Heart right ventricle (tissue), 16 donors: ENCODE measurements around the gene DDX1. TPM values are rescaled to one million over a fixed set of nuclear protein-coding genes. Genes with fewer than 3 reads are reported as not detected.

Experiments used
- ATAC-seq, 8 donors: fragments of 200-7000 bp; cut with Tn5 transposase; one replicate each; pipeline ENCODE4 v1.9.1; 2020; ENCODE audit warnings: mild to moderate bottlenecking in 8 of 8, moderate library complexity in 8 of 8, moderate number of reproducible peaks in 1 of 8
- DNase-seq, 2 donors: peaks; one replicate each; pipeline ENCODE4 v3.0.0-alpha.2; 2020
- H3K27ac ChIP-seq, 10 donors: fragments of 200-600 bp; sonication (generic) in 2 of 10; one replicate each; pipeline versions ENCODE4 v1.5.0 to v1.8.0; 2020 to 2022; ENCODE audit warnings: mild to moderate bottlenecking in 3 of 10
- H3K27me3 ChIP-seq, 7 donors: fragments of 200-600 bp; one replicate each; pipeline ENCODE4 v1.8.0; 2021 to 2022; ENCODE audit warnings: mild to moderate bottlenecking in 2 of 7
- H3K36me3 ChIP-seq, 9 donors: fragments of 200-600 bp; sonication (generic) in 1 of 9; one replicate each; pipeline versions ENCODE4 v1.5.0 to v1.8.0; 2020 to 2022; ENCODE audit warnings: mild to moderate bottlenecking in 2 of 9
- H3K4me1 ChIP-seq, 9 donors: fragments of 200-600 bp; sonication (generic) in 1 of 9; one replicate each; pipeline versions ENCODE4 v1.5.0 to v1.8.0; 2020 to 2022; ENCODE audit warnings: mild to moderate bottlenecking in 4 of 9
- H3K4me3 ChIP-seq, 10 donors: fragments of 200-600 bp; sonication (generic) in 2 of 10; one replicate each; pipeline versions ENCODE4 v1.5.0 to v1.8.0; 2020 to 2022; ENCODE audit warnings: mild to moderate bottlenecking in 7 of 10, moderate library complexity in 2 of 10
- H3K9me3 ChIP-seq, 11 donors: fragments of 200-600 bp in 10 of 11; sonication (generic) in 2 of 11; one replicate each; pipeline versions ENCODE4 v1.5.0 to v1.8.0; 2013 to 2022; ENCODE audit warnings: mild to moderate bottlenecking in 2 of 11, control low read depth in 1 of 11, moderate library complexity in 1 of 11
- CTCF ChIP-seq, 9 donors: fragments of 200-600 bp; sonication (generic) in 2 of 9; IDR thresholded peaks; one replicate each; pipeline versions ENCODE4 v1.5.0 to v1.8.0; 2021 to 2022; ENCODE audit warnings: antibody characterized with exemption in 9 of 9, mild to moderate bottlenecking in 5 of 9, moderate library complexity in 1 of 9
- WGBS, 2 donors: extraction: QIAGEN DNeasy Blood & Tissue Kit; methylation state at CpG; one replicate each; pipeline ENCODE4 v1.1.7; 2013; ENCODE audit warnings: inconsistent platforms in 1 of 2; 5-methylcytosine and 5-hydroxymethylcytosine counted together
- intact Hi-C, 10 donors: fragments of 100-400 bp; cut with DNase I; formaldehyde crosslinking; loops; one replicate each; pipeline versions ENCODE4 v1.11.1 to v1.14.2; 2022
- polyA plus RNA-seq, 2 donors: library from polyadenylated mRNA; stranded (reverse); fragments of 200-250 nt; gene quantifications; one replicate each; pipeline ENCODE4 v1.2.3, GENCODE V29; 2013
- total RNA-seq, 10 donors: library from RNA; stranded (reverse); fragmentation: NEBNext Ultra II Directional in 3 of 10; extraction: Animal tissue kit (Norgen Biotek cat#: 25700) in 3 of 10; gene quantifications; one replicate each; pipeline versions ENCODE4 v1.2.1 to v1.2.4, GENCODE V29; 2021 to 2023
- donor health status: Arrhythmogenic right ventricular cardiomyopathy.
- donor health status: ischemic (EF 13 %, LVEDD 7.1; RV severe dilation, severe dysfunction).
- donor health status: healthy with polysubstance abuse.
- donor health status: DM: no; HTN: yes; CAD: no.
- donor health status: DM: no; HTN: no; CAD: no.
- donor health status: ischemic (EF 25% LVEDD 6.9; RV normal size, moderate dysfunction).
- donor health status: ischemic (EF 25% LVEDD 5.7; RV mildly dilated, moderate dysfunction).
- donor health status: healthy.
- donor health status: DM: yes; HTN: yes; CAD: no.
- donor health status: Ischemic cardiomyopathy.
- donor health status: ischemic (EF 35%, LVEDD 5.7; RV mildly dilated, moderate dysfunction).
- donor health status: nonischemic (EF 11% LVEDD 7.7; RV severe dilation, severe dysfunction).
- donor health status: DM: yes; HTN: yes; CAD: no.
- donor health status: PGD.
- donor health status: ischemic (EF 29% LVEDD 5.4; RV normal size, mild dysfunction).
- donor health status: nonischemic (EF 23%, LVEDD 6.1; RV moderate dilation, normal function).

Gene DDX1
- total and polyA plus RNA-seq, 12 donors = 80.1 to 183 (median 157) TPM

- Histone ChIP-seq H3K27me3 (no peaks in the 10 kb centered on the region), H3K4me3 (no peak overlapping the region), H3K9me3 (no peaks in the 10 kb centered on the region), H3K27ac (no peak overlapping the region), H3K36me3 (peaks cover 0 to 100% (median 76%) of the 10 kb centered on the region in 9 donors), H3K4me1 (no peaks in the 10 kb centered on the region)
- DNase-seq (no peak), ATAC-seq (no peak)
- WGBS, 2 donors = 95 to 98% methylated on average over 3 of the region's 3 CpGs
- TF ChIP-seq CTCF (IDR thresholded peaks at IDR 0.05) = no peak
- intact Hi-C loops = no loop called here
Observed at GRCh38 chr2:15622614-15623480, 31.2 kb downstream of the DDX1 start.

GRCh38 chr2:15623481-15623796, 31.8 kb downstream of the DDX1 start:
- DNase-seq (no peak), ATAC-seq (no peak)
- 93 to 98% methylated on average over 2 of the region's 2 CpGs for WGBS, 2 donors
- no peak overlapping the region for H3K4me3 ChIP-seq
- intact Hi-C loops = no loop called here
- H3K27me3 ChIP-seq = no peaks in the 10 kb centered on the region
- peaks cover 0 to 100% (median 71%) of the 10 kb centered on the region in 9 donors for H3K36me3 ChIP-seq
- H3K4me1 ChIP-seq = no peaks in the 10 kb centered on the region
- no peak for TF ChIP-seq CTCF (IDR thresholded peaks at IDR 0.05)
- H3K27ac ChIP-seq = no peak overlapping the region
- no peaks in the 10 kb centered on the region for H3K9me3 ChIP-seq

- DNase-seq = no peak
- Histone ChIP-seq H3K9me3 (no peaks in the 10 kb centered on the region), H3K36me3 (peaks cover 0 to 100% (median 70%) of the 10 kb centered on the region in 9 donors), H3K27me3 (no peaks in the 10 kb centered on the region), H3K4me1 (no peaks in the 10 kb centered on the region), H3K4me3 (no peak overlapping the region), H3K27ac (no peak overlapping the region)
- TF ChIP-seq CTCF (IDR thresholded peaks at IDR 0.05) = no peak
- ATAC-seq = no peak
- intact Hi-C loops = no loop called here
- WGBS, 2 donors = 71 to 73% methylated on average over 4 of the region's 4 CpGs
Observed at GRCh38 chr2:15623898-15624541, 32.4 kb downstream of the DDX1 start.

GRCh38 chr2:15624903-15625302, 33.2 kb downstream of the DDX1 start:
- H3K4me1 ChIP-seq = peaks cover 0 to 2% (median 0%) of the 10 kb centered on the region in 9 donors
- H3K27ac ChIP-seq = no peak overlapping the region
- peaks cover 0 to 100% (median 70%) of the 10 kb centered on the region in 9 donors for H3K36me3 ChIP-seq
- DNase-seq (no peak), ATAC-seq (no peak)
- no peaks in the 10 kb centered on the region for H3K9me3 ChIP-seq
- TF ChIP-seq CTCF (IDR thresholded peaks at IDR 0.05) = no peak
- intact Hi-C loops = no loop called here
- no peaks in the 10 kb centered on the region for H3K27me3 ChIP-seq
- no peak overlapping the region for H3K4me3 ChIP-seq
